ENCODE measurements around the gene FILIP1L.

The FILIP1L gene

DNA sequence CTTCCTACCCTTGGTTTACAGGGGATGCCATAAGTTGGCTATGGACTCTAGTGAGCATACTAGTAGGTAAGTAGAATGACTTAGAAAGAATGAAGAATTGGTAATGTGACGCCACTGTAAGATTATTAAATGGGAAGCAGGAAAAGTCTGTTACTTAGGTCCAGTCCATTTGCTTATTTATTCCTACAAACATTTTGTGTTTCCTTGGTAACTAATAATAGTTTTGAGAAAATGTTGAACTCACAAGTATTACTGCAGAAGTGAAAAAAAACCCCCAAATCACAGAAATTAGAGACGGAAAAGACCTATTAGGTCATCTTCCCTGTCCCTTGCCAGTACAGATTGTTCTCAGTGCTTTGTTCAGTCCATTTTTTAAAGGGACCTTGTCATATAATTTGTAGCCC lies 233.2 kb downstream of the FILIP1L start:
- DNase-seq, result no peak

DNA sequence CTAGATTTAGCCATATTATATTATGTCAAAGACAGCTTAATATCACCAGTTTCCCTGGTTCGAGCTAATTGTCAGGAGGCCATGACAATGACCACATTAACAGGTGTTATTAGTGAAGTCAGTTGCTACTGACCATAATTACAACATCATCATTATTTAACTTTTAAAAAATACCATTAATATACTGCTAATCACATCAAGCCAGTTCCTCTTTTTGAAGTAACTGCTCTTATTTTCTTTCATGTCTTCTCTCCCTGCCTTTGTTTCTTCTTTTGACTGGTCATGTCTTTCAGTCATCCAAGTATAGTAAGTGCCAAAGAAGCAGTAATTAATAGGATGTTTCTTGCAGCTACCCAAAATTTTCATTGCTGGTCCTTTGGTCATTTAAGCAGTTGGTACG lies 235.0 kb downstream of the FILIP1L start:
- no peak for DNase-seq

- no peak for DNase-seq
These were observed 236.3 kb downstream of the FILIP1L start for GRCh38 chr3:99878005-99878404.

GRCh38 chr3:99877031-99877579 lies 237.2 kb downstream of the FILIP1L start:
- DNase-seq, result no peak

- peak; percentile 12 for DNase-seq
These were observed 238.1 kb downstream of the FILIP1L start for GRCh38 chr3:99875929-99876841.

DNA sequence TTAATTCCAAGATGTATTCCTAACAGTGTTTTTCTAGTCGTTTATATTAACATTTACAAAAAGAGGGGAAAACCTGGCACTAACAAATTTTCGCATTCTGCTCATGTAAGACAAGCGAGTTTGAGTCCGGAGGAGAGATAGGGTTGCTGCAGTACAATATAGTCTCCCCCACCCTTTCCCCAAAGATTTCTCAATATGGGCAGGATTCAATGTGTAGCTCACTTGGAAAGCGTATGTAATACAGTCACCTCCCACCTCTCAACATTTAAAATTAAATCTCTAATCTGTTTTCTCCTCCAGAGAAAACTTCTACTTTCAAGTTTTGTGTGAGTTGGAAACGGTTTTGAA lies 238.7 kb downstream of the FILIP1L start:
- no peak for DNase-seq

- DNase-seq, result no peak
These were observed 239.9 kb downstream of the FILIP1L start for GRCh38 chr3:99874237-99875002.

GRCh38 chr3:99873269-99874102 lies 240.8 kb downstream of the FILIP1L start:
- no peak for DNase-seq

- no peak for DNase-seq
These were observed 241.4 kb downstream of the FILIP1L start for GRCh38 chr3:99872923-99873254.

DNA sequence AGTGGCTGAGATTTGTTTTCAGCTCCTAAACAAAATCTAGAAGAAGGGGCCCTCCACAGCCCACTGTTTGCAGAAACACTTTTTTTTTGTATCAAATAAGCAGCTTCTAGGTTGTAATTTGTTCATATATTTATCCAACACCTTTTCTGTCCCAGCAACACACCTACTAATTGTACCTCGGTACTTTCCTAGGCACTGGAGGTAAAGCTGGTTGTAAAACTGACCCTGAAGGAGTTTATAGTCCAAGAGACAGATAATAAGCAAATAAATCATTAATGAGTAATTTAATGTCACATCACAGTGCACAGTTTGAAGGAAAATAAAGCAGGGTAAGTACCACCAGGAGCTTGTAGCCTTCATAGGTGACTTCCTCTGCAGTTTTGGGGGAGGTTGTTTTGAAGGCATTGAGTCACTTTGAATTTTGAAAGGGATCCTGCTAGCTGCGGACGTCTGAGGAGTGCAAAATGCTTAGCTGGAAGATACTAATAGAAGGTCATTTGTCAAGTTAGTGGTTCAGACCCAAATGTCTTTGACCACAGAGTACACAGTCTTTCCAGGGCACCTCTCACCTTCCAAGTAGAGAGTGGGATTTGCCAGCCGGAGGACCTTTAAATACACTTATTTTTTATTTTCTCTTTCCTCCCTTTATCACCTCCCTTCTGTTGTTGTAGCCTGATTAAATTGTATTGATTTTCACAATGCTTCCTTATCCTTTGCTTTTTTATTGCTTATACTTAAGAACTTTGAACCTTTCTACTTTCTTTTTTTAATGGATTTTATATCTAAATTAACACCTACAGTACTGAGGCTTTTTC lies 242.9 kb downstream of the FILIP1L start:
- no peak for DNase-seq

DNA sequence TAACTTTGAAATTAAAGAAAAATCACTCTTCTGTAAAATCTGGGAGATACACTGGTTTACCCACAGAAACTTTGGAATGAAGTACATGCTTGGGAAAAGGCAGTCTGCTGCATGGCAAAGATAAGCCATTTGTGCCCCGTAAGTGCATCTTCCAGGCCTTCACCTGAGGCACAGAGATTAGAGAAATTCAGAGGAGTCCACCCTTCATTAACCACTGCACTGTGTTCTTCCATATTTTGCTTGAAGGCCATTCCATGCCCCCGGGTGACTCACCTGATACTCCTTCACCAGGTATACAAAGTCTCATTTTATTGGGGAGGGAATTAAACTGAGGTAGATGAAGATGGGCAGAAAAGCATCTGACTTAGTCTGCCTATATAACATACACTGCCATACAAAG lies 243.6 kb downstream of the FILIP1L start:
- DNase-seq, result no peak

DNA sequence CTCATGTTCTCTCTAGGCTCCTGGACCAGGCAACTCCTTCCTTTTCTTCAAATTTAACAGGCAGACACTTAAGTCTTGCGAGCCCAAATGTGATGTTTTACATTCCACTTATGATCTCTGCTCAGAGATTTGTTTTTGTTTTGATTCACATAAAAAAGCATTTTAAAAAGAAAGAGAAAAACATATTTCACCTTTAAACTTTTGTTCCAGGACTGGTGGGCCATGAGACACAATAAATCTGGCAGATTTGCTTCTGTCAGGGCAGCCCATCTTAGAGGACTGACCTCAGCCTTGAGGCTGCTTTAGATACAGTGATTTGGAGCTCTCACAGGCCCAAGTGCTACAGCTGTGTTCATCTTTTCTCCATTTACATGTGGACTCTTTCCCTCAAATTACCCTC lies 244.7 kb downstream of the FILIP1L start:
- DNase-seq, result no peak

DNA sequence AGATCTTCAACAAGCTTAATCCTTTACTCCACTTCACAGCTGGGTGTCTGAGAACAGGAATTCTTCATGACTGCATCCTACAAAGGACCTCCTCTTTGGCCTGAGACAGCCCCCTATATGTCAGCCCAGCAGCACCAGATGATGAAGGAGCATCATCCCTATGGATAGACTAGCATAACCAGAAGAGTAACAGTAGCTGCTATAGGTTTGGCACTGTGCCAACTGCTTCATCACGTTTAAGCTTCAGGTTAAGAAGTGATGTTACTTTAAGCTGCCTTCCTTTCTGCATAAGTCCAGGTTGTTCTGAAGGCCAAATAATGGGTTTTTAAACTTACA lies 246.0 kb downstream of the FILIP1L start:
- no peak for DNase-seq

DNA sequence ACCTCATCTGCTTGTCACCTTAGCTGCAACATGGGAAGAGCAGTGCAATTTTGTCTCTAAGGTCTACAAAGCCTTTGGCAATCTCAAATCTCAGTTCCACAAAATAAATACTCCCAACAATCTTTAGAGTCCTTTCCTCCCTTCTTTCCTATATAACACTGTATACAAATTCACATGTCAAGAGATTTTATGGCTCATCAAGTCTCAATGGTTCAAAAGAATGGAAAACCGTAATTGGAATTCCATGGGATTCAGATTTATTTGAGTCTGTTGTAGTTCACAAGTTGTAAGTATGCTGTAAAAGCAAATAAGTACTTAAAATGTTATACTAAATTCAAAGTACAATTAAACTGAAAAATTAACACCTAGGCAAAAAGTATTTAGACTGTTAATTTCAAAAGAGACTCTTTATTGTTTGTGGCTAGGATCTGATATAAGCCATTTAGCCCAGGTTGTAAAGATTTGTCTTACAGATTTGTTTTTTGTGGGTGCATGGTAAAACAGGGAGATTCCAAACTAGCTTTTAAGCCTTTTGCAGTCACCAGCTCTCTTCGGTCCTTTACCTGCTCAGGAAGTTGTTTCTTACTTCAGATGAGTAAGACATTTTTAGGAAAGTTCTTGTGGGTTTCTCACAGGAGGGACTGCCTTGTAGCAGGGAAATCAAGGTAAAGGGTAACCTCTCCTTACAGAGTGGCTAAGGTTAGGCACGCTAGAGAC lies 246.5 kb downstream of the FILIP1L start:
- no peak for DNase-seq

GRCh38 chr3:99866261-99866761 lies 248.0 kb downstream of the FILIP1L start:
- no peak for DNase-seq

DNA sequence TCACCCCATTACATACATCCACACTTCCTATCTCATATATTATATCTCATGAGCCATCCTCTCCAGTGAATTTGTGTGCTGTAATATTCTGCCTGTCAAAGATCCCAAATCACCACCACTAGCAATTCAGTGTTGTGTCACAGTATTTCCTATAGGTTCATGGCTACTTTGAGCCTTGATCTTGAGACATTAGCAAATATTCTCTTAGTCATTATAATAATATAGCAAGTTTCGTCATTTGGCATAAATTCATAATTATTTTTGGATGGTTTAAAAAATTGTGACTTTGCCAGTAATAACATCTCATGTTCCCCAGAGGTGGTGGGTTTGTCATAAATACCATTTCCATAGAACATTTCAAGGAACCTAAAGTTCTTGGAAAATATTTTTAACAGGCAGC lies 249.0 kb downstream of the FILIP1L start:
- no peak for DNase-seq

GRCh38 chr3:99864289-99864688 lies 250.0 kb downstream of the FILIP1L start:
- DNase-seq, result no peak

DNA sequence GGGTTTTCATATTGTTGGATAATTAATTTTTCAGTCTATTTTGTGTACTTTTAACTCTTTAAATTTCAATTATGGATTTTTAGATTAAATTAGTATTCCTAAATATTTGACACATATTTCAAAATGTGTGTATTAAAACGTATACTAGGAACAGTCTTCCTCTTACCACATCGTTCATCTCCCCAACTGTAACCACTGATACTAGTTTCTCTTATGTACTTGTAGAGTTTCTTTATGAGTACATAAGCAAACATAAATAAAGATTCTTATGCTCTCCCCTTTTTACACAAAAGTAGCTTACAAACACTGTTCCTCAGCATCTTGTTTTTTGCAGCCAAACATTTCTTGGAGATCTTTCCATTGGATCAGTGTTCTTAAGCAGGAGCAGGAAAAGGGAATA lies 250.7 kb downstream of the FILIP1L start:
- DNase-seq, result no peak

DNA sequence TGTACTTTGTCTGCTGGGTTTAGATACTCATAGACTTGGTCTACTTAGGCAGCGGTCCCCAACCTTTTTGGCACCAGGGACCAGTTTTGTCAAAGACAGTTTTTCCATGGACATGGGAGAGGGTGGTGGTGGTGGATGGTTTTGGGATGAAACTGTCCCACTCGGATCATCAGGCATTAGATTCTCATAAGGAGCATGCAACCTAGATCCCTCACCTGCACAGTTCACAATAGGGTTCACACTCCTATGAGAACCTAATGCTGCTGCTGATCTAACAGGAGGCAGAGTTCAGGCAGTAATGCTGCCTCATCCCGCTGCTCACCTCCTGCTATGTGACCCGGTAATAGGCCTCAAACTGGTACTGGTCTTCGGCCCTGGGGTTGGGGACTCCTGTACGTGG lies 251.3 kb downstream of the FILIP1L start:
- no peak for DNase-seq

DNA sequence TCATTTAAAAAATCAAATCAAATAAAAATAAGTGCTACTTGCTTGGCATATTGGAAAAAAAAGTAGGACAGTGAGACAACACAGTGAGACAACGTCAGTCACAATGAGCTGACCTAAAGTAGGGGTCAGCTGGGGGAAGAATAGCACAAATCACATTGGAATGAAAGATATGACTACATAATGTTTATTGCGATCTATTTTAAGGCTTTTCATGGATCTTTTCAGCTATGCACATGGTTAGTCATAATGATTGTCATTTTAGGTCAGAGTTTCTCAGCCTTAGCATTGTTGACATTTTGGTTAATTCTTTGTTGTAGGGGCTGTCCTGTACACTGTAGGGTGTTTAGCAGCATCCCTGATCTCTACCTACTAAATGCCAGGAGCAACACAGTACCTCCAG lies 252.1 kb downstream of the FILIP1L start:
- no peak for DNase-seq

DNA sequence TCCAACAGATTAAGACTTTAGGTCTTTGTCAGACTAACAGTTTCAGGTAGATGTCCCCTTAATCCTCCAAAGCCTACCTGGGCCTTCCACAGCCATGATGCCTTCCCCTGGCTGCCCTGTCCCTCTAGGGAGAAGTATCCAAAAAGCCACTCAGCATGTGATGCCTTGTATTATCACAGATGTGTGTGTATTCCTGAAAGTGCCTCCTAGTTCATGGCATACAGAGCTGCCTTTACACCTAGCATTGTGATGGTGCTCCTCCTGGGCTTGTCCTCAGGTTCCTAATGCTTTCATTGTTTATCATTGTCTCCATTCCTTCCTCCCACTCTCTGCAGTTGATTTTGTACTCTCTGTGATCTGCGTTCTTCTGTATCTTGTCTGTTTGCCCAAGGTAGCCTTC lies 253.1 kb downstream of the FILIP1L start:
- no peak for DNase-seq

GRCh38 chr3:99859825-99860224 lies 254.5 kb downstream of the FILIP1L start:
- no peak for DNase-seq
